LNCAP (cell line): ENCODE data around the gene ALG14.

Experiments
- TF ChIP-seq, protein P1 (sequence below): fragments of 450-650 bp; IDR thresholded peaks from 2 replicates; pipeline ENCODE4 v1.5.1; 2017; ENCODE audit warnings: mild to moderate bottlenecking

Gene ALG14

DNA sequence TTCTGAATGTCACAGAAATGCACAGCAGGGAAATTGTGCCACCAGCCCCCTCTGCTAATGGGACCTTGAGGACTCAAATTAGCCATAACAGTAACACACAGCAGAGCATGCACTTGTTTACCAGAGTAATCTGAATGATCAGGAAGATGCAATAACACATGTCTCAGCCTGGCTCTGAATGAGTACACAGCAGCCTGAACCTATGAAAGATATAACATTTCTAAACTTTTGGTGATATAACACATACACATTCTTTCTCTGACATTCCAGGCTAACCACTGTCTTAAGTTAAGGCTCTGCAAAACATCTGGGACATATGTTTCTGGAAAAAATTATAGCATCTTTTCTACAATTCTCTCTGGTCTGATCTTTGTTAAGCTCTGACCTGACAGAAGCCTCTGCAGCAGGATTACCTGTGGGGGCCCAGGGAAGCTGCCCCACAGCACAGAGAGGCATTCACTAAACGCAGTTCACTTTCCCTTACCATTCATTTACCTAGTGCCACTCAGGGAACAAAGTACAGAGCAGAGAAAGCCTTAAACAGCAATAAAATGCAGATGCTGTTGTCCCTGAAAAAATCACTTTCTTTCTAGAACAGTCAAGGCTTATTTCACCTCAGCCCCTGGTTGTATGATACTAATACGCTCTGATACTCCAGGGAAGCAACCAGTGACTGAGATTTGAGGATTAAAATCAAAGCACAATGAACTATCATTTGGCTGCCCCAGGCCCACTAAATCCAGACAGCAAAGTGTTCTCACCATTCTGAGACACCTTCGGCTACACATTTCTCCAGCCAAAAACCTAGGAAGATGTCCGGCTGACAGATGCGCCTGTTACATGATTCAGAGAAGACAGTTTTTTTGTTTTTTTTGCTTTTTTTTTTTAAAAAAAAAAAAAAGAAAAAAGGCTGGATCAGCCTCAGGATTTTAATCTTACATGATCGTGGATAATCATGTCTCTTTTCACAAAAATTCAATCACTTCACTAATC, 91.9 kb downstream of the ALG14 start:
- TF ChIP-seq, protein P1, sequence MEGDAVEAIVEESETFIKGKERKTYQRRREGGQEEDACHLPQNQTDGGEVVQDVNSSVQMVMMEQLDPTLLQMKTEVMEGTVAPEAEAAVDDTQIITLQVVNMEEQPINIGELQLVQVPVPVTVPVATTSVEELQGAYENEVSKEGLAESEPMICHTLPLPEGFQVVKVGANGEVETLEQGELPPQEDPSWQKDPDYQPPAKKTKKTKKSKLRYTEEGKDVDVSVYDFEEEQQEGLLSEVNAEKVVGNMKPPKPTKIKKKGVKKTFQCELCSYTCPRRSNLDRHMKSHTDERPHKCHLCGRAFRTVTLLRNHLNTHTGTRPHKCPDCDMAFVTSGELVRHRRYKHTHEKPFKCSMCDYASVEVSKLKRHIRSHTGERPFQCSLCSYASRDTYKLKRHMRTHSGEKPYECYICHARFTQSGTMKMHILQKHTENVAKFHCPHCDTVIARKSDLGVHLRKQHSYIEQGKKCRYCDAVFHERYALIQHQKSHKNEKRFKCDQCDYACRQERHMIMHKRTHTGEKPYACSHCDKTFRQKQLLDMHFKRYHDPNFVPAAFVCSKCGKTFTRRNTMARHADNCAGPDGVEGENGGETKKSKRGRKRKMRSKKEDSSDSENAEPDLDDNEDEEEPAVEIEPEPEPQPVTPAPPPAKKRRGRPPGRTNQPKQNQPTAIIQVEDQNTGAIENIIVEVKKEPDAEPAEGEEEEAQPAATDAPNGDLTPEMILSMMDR, result no peak

DNA sequence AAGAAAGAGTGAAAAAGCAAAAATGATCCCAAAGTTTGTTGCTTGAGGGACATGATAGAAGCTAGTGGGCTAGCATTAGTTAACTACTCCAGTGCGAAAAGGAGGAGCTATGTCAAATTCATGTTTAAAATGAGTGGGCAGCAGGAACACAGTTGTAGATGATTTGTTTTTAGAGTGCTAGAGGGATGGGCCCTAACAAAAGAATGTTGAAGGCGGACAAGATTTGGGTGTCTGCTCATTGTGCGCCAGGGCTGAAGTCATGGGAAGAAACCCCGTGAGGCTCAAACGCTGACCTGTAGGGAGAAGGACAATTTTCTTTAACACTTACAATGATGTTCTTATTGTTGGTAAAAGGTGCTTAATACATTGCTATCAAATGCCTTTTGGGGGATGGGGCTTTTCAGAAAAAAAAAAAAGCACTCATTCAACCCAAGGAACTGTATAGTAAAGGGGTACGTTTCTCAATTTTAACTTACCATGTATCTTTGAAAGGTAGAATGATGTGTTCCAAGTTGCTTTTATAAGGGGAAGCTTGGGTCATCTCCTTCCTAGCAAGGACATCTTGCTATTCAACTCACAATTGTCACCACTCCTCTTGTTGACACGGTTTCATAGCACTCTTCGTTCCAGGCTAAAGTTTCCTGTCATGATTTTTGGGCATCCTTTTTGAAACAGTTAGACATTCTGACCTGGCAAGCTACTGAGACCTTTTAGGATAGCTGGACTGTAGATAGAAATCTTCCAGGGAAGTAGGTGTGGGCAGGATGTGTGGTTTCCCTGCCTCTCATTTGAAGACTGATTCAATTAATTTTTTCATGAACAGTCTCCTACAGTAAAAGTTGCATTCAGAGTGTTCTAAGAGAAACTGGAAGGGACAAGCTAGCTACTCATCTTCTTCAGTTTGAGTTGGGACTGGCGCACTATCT, 92.8 kb downstream of the ALG14 start:
- TF ChIP-seq, protein P1, result no peak

DNA sequence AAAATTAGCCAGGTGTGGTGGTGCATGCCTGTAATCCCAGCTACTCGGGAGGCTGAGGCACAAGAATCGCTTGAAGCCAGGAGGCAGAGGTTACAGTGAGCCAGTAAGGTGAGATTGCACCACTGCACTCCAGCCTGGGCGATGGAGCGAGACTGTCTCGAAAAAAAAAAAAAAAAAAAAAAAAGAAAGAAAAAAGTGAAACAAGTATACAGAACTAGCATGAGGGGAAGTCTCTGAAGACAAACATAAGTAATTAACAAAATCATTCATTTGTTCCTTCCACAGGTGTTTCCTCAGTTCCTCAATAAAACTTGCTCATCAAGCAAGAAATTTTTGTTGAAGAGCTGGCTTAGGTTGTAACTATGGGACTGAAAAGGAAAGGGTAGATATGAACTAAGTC, 93.6 kb downstream of the ALG14 start:
- TF ChIP-seq, protein P1, result no peak

DNA sequence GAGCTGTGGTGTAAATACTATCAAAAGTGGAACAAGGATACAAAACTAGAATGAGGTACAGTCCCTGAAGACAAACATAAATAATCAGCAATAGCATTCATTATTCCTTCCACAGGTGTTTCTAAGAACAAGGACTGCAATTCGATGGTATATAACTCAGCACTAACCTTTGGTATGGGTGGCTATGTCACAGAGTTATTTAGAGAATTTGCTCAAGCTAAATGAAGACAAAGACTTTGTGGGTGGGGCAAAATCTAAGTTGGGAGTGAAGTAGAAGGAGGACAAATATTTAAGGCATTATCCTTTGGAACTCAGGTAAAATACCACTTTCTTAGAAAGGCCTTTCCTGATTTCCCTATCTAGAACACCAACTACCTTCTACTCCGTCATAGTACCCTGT, 94.3 kb downstream of the ALG14 start:
- TF ChIP-seq, protein P1, result no peak

DNA sequence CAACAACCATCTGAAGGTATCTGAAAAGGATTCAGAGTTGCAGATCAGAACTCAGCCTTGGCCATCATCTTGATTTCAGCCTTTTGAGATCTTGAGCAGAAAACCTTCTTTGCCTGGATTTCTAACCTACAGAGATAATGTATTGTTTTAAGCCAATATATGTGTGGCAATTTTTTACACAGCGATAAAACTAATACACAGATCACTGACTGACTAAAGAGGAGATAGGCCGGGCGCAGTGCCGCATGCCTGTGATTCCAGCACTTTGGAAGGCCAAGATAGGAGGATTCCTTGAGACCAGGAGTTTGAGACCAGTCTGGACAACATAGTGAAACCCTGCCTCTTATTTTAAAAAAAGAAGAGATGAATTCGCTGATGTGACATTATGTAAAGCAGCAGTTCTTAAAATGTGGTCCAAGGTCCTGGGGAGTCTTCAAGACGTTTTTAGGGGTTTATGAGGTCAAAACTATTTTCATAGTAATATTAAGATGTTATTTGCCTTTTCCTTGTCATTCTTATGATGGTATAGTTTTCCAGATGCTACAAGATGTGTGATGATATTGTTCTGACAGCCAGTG, 95.7 kb downstream of the ALG14 start:
- TF ChIP-seq, protein P1, result no peak

DNA sequence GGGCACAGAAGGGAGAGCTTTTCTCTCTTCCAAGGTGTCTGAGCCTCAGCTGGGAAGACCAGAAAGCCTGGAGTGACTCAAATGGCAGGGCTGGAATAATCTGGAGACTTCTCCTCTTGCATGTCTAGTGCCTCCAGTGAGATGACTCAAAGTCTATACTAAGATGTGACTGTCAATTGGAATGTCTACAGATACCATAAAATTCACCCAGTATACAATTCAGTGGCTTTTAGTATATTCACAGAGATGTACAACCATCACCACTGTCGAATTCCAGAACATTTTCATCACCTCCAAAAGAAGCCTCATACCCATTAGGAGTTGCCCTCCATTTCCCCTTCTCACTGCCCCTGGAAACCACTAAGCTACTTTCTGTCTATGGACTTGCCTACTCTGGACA, 97.9 kb downstream of the ALG14 start:
- TF ChIP-seq, protein P1, result no peak

DNA sequence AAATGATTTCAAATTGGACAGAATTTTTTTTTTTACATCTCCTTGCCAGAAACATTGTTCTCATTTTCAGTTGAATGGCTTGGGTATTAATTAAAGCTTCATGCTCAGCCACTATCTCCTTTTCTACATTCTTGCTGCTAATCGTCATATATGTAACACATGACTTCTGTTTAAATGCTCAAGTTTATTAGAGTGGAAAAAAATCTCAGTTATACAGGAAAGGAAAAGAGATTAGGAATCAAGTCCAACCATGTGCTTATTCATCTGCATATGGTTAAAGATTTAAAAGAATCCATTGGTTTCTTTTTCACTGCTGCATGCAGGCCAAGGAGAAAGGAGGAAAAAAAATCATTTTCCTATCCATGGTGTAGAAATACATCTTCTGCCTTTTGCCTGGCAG, 98.5 kb downstream of the ALG14 start:
- TF ChIP-seq, protein P1, result no peak
